ENCODE measurements around the gene ANKS1B.

The ANKS1B gene

GRCh38 chr12:99152337-99152736 is 832.4 kb downstream of the ANKS1B start:
- no peak for DNase-seq

- no peak for DNase-seq
These were observed 833.0 kb downstream of the ANKS1B start for GRCh38 chr12:99151744-99152143.

GRCh38 chr12:99147130-99147529 is 837.6 kb downstream of the ANKS1B start:
- no peak for DNase-seq

GRCh38 chr12:99146730-99147129 is 838.0 kb downstream of the ANKS1B start:
- DNase-seq, result no peak

GRCh38 chr12:99146185-99146584 is 838.6 kb downstream of the ANKS1B start:
- no peak for DNase-seq

GRCh38 chr12:99142651-99143050 is 842.1 kb downstream of the ANKS1B start:
- no peak for DNase-seq

- DNase-seq, result no peak
These were observed 844.6 kb downstream of the ANKS1B start for GRCh38 chr12:99140017-99140720.

GRCh38 chr12:99138393-99138792 is 846.3 kb downstream of the ANKS1B start:
- no peak for DNase-seq

- no peak for DNase-seq
These were observed 847.4 kb downstream of the ANKS1B start for GRCh38 chr12:99137124-99137855.

- no peak for DNase-seq
These were observed 848.2 kb downstream of the ANKS1B start for GRCh38 chr12:99136516-99136915.

GRCh38 chr12:99135376-99135775 is 849.4 kb downstream of the ANKS1B start:
- no peak for DNase-seq

- no peak for DNase-seq
These were observed 851.3 kb downstream of the ANKS1B start for GRCh38 chr12:99133401-99133800.

GRCh38 chr12:99131751-99132199 is 853.0 kb downstream of the ANKS1B start:
- no peak for DNase-seq

GRCh38 chr12:99130808-99131553 is 853.8 kb downstream of the ANKS1B start:
- no peak for DNase-seq

- no peak for DNase-seq
These were observed 856.4 kb downstream of the ANKS1B start for GRCh38 chr12:99128246-99128802.

- no peak for DNase-seq
These were observed 861.8 kb downstream of the ANKS1B start for GRCh38 chr12:99122959-99123358.

- DNase-seq, result no peak
These were observed 862.2 kb downstream of the ANKS1B start for GRCh38 chr12:99122496-99122895.

- no peak for DNase-seq
These were observed 863.2 kb downstream of the ANKS1B start for GRCh38 chr12:99121546-99121945.

GRCh38 chr12:99119943-99120342 is 864.8 kb downstream of the ANKS1B start:
- no peak for DNase-seq

GRCh38 chr12:99119449-99119848 is 865.3 kb downstream of the ANKS1B start:
- DNase-seq, result no peak

GRCh38 chr12:99111600-99111999 is 873.1 kb downstream of the ANKS1B start:
- DNase-seq, result peak in 1 of 2 experiments; percentile 16

- no peak for DNase-seq
These were observed 873.9 kb downstream of the ANKS1B start for GRCh38 chr12:99110868-99111267.

- no peak for DNase-seq
These were observed 874.5 kb downstream of the ANKS1B start for GRCh38 chr12:99110212-99110611.

Measured in NCI-H1930 (cell line).